Karpas-422 (cell line): ENCODE data around the gene STMND1. TPM values are rescaled to one million over a fixed set of nuclear protein-coding genes. Genes with fewer than 3 reads are reported as not detected.

Source experiments
- DNase-seq: peaks from one replicate; pipeline ENCODE4 v3.0.0-alpha.2; 2015
- H2AFZ ChIP-seq: fragments of 200-600 bp; sonication (generic); 2 replicates; pipeline ENCODE4 v1.6.1; 2014; ENCODE audit warnings: antibody characterized with exemption, low read length, mixed read lengths
- H3K27ac ChIP-seq: fragments of 200-600 bp; sonication (generic); 2 replicates; pipeline ENCODE4 v1.5.1; 2014; ENCODE audit warnings: mild to moderate bottlenecking, low read length, moderate library complexity
- H3K27me3 ChIP-seq: fragments of 200-600 bp; sonication (generic); 2 replicates; pipeline ENCODE4 v1.6.1; 2014; ENCODE audit warnings: low read length, mixed read lengths
- H3K36me3 ChIP-seq: fragments of 200-600 bp; sonication (generic); 2 replicates; pipeline ENCODE4 v1.6.1; 2014; ENCODE audit warnings: low read length, mixed read lengths; ENCODE audit not compliant: insufficient read depth
- H3K4me1 ChIP-seq: fragments of 200-600 bp; sonication (generic); 2 replicates; pipeline ENCODE4 v1.6.1; 2014; ENCODE audit warnings: mild to moderate bottlenecking, low read length, mixed read lengths
- H3K4me2 ChIP-seq: fragments of 200-600 bp; sonication (generic); 2 replicates; pipeline ENCODE4 v1.6.1; 2014; ENCODE audit warnings: low read length, low read depth, mild to moderate bottlenecking; ENCODE audit not compliant: poor library complexity, severe bottlenecking
- H3K4me3 ChIP-seq: fragments of 200-600 bp; sonication (generic); 2 replicates; pipeline ENCODE4 v1.5.1; 2014; ENCODE audit warnings: mild to moderate bottlenecking, antibody characterized with exemption, low read length, mixed read lengths
- H3K79me2 ChIP-seq: fragments of 200-600 bp; sonication (generic); 2 replicates; pipeline ENCODE4 v1.6.1; 2014; ENCODE audit warnings: mild to moderate bottlenecking, low read length, mixed read lengths
- H3K9ac ChIP-seq: fragments of 200-600 bp; sonication (generic); 2 replicates; pipeline ENCODE4 v1.6.0; 2014; ENCODE audit warnings: low read length
- H3K9me2 ChIP-seq: fragments of 200-600 bp; sonication (generic), shearing (Covaris generic); replicated peaks from 2 replicates; pipeline ENCODE4 v1.6.0; 2014; ENCODE audit warnings: mild to moderate bottlenecking, low read length, moderate library complexity; ENCODE audit not compliant: insufficient read depth
- H3K9me3 ChIP-seq: fragments of 300-700, 200-600 bp; sonication (generic); 2 replicates; pipeline ENCODE4 v1.6.1; 2014; ENCODE audit warnings: low read length, mixed read lengths
- H4K20me1 ChIP-seq: fragments of 200-600 bp; sonication (generic); 2 replicates; pipeline ENCODE4 v1.6.1; 2014; ENCODE audit warnings: mild to moderate bottlenecking, antibody characterized with exemption, low read length, low read depth; ENCODE audit not compliant: insufficient read depth
- total RNA-seq: library from RNA; depleted of rRNA; stranded (reverse); fragments of >200 nt; shearing (Covaris generic); gene quantifications from 2 replicates; pipeline ENCODE4 v1.2.3, GENCODE V29; 2014; ENCODE audit warnings: low replicate concordance

The STMND1 gene
- total RNA-seq, 1 experiment from 2014 or later, result not detected

DNA sequence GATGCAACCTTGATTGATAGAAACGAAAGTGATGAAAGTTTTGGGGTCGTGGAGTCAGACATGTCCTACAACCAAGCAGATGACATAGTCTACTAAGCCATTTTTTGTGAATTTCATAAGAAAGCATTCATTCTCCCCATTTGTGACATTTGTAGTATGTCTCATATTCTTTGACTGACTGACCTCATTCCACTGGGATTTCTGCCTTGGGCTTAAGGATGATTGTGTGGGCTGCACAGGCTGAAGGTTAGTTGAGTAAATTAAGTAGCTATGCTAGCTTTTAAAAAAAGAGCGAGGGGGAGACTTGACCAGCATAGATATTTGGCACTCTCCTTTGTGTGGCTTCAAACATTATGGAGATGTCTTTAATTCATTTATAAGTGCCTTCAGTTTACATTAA lies 28.9 kb downstream of the STMND1 start:
- no peak for DNase-seq

DNA sequence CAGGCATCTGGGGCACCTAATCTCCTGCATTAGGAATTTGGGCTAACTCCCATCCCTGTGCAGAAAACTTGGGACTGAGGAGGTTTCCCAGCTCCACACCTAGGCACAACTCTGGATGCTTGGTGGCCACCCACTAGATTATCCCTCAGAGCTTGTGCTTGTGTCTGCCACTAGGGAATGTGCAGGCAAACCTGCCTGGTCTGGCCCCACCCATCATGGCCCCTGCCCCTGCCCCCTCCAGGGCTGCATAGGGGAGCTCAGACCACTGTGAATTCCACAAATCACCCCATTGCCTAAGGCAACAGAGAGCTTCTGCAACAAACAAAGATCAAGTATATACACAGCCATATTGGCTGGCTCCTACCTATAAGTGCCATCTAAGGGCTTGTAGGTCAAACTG lies 31.1 kb downstream of the STMND1 start:
- no peak overlapping the region for H3K4me3 ChIP-seq
- no peak overlapping the region for H3K27ac ChIP-seq
- H3K9me3 ChIP-seq, result no peaks in the 10 kb centered on the region
- H3K4me2 ChIP-seq, result no peak overlapping the region
- H3K79me2 ChIP-seq, result no peaks in the 10 kb centered on the region
- no peaks in the 10 kb centered on the region for H3K9me2 ChIP-seq
- no peaks in the 10 kb centered on the region for H3K27me3 ChIP-seq
- H3K4me1 ChIP-seq, result no peaks in the 10 kb centered on the region
- no peaks in the 10 kb centered on the region for H4K20me1 ChIP-seq
- H3K36me3 ChIP-seq, result no peaks in the 10 kb centered on the region
- H2AFZ ChIP-seq, result no peak overlapping the region
- H3K9ac ChIP-seq, result no peak overlapping the region
- DNase-seq, result no peak

More for the DNA sequence above, 28.9 kb downstream of the STMND1 start:
- no peaks in the 10 kb centered on the region for H3K36me3 ChIP-seq
- H3K9me2 ChIP-seq, result no peaks in the 10 kb centered on the region
- H3K27ac ChIP-seq, result no peak overlapping the region
- H3K4me3 ChIP-seq, result no peak overlapping the region
- no peaks in the 10 kb centered on the region for H3K27me3 ChIP-seq
- H3K79me2 ChIP-seq, result no peaks in the 10 kb centered on the region
- no peaks in the 10 kb centered on the region for H3K4me1 ChIP-seq
- no peak overlapping the region for H3K9ac ChIP-seq
- H3K9me3 ChIP-seq, result no peaks in the 10 kb centered on the region
- no peak overlapping the region for H2AFZ ChIP-seq
- H4K20me1 ChIP-seq, result no peaks in the 10 kb centered on the region
- H3K4me2 ChIP-seq, result no peak overlapping the region

DNA sequence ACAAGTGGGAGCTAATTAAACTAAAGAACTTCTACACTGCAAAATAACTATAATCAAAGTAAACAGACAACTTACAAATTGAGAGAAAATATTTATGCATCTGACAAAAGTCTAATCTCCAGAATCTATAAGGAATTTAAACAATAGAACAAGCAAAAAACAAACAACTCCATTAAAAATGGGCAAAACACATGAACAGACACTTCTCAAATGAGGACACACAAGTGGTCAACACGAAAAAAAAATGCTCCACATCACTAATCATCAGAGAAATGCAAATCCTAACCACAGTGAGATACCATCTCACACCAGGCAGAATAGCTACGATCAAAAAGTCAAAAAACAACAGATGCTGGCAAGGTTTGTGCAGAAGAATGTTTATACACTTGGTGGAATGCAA lies 36.2 kb downstream of the STMND1 start:
- H3K27ac ChIP-seq, result no peak overlapping the region
- H3K9me2 ChIP-seq, result no peaks in the 10 kb centered on the region
- no peak overlapping the region for H3K4me3 ChIP-seq
- H3K79me2 ChIP-seq, result no peaks in the 10 kb centered on the region
- no peaks in the 10 kb centered on the region for H4K20me1 ChIP-seq
- no peaks in the 10 kb centered on the region for H3K36me3 ChIP-seq
- H3K9ac ChIP-seq, result no peak overlapping the region
- H3K4me2 ChIP-seq, result no peak overlapping the region
- no peak overlapping the region for H2AFZ ChIP-seq
- H3K27me3 ChIP-seq, result no peaks in the 10 kb centered on the region
- H3K9me3 ChIP-seq, result 0 out of 2 replicates have a peak, but pooled peaks cover 5% of the 10 kb centered on the region
- no peak for DNase-seq
- no peaks in the 10 kb centered on the region for H3K4me1 ChIP-seq

DNA sequence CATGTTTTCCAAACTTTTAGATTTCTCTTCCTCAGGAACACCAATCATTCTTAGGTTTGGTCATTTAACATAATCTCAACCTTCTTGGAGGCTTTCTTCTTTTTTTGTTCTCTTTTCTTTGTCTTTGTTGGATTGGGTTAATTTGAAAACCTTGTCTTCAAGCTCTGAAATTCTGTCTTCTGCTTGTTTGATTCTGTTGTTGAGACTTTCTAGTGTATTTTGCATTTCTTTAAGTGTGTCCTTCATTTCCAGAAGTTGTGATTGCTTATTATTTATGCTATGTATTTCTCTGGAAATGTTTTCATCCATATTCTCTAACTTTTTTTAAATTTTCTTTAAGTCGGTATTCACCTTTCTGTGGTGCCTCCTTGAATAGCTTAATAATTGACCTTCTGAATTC lies 42.2 kb downstream of the STMND1 start:
- no peak overlapping the region for H2AFZ ChIP-seq
- no peaks in the 10 kb centered on the region for H3K9me2 ChIP-seq
- no peak for DNase-seq

DNA sequence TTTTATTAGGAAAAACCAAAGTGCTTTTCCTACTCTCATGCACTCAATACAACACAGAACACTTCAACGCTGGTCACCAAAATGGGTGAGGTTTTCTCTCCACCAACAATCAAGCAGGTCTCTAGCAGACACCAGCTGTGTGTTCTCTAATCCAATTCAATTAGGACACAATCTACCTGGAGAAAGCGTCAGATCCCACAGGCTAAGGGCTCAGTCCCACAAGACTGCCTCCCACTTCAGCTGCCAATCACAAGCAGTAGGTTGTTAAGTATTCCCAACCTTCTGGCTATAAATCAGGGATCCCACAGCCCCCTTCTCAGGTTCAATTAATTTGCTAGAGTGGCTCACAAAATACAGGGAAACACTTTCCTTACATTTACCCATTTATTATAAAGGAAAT lies 47.7 kb downstream of the STMND1 start:
- no peaks in the 10 kb centered on the region for H4K20me1 ChIP-seq
- H3K4me1 ChIP-seq, result no peaks in the 10 kb centered on the region
- H3K9ac ChIP-seq, result no peak overlapping the region
- H2AFZ ChIP-seq, result no peak overlapping the region
- no peaks in the 10 kb centered on the region for H3K9me2 ChIP-seq
- H3K27ac ChIP-seq, result no peak overlapping the region
- no peak for DNase-seq
- no peaks in the 10 kb centered on the region for H3K36me3 ChIP-seq
- H3K4me2 ChIP-seq, result no peak overlapping the region
- no peak overlapping the region for H3K4me3 ChIP-seq
- H3K9me3 ChIP-seq, result no peaks in the 10 kb centered on the region; the same call in 1 of the 2 replicates
- no peaks in the 10 kb centered on the region for H3K79me2 ChIP-seq
- H3K27me3 ChIP-seq, result no peaks in the 10 kb centered on the region

More for the DNA sequence above, 42.2 kb downstream of the STMND1 start:
- Histone ChIP-seq H3K9ac (no peak overlapping the region), H4K20me1 (no peaks in the 10 kb centered on the region), H3K36me3 (no peaks in the 10 kb centered on the region), H3K27ac (no peak overlapping the region), H3K79me2 (no peaks in the 10 kb centered on the region), H3K27me3 (no peaks in the 10 kb centered on the region), H3K4me2 (no peak overlapping the region), H3K4me3 (no peak overlapping the region), H3K4me1 (no peaks in the 10 kb centered on the region), H3K9me3 (peaks cover 2% of the 10 kb centered on the region)

DNA sequence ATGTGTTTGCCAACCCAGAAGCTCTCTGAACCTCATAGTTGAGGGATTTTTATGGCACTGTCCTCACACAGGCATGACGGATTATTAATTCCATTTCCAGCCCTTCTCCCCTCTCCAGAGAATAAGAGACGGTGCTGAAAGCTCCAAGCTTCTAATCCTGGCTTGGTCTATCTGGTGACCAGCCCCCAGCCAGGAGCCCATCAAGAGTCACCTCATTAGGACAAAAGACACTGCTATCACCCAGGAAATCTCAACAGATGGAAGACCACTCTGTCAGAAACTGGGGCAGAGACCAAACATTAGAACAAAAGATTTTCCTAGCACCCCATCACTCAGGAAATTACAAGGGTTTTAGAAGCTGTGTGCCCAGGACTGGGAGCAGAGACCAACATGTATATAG lies 48.2 kb downstream of the STMND1 start:
- no peaks in the 10 kb centered on the region for H3K9me2 ChIP-seq
- H3K4me1 ChIP-seq, result no peaks in the 10 kb centered on the region
- H3K36me3 ChIP-seq, result no peaks in the 10 kb centered on the region
- H4K20me1 ChIP-seq, result no peaks in the 10 kb centered on the region
- H3K27me3 ChIP-seq, result no peaks in the 10 kb centered on the region
- no peak overlapping the region for H2AFZ ChIP-seq
- H3K9me3 ChIP-seq, result no peaks in the 10 kb centered on the region
- no peak overlapping the region for H3K4me2 ChIP-seq
- no peak overlapping the region for H3K4me3 ChIP-seq
- no peak overlapping the region for H3K27ac ChIP-seq
- H3K79me2 ChIP-seq, result no peaks in the 10 kb centered on the region
- no peak for DNase-seq
- H3K9ac ChIP-seq, result no peak overlapping the region

DNA sequence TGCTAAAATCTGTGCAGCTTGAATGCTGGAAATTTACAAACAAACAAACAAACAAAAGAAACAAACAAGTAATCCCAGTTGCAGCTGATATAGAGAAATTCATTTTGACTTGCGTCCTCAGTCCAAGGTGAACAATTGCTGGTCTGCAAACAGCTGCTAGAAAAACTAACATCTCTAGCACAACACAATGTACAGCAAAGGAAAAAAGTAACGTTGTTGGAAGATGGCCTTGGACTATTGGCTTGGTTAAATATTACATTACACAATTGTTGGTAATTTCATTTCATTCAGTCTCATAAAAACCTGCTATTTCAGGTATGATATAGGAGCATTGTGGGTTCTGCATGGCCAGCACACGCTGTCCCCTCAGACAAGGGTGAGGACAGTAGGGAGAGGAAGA lies 50.0 kb downstream of the STMND1 start:
- Histone ChIP-seq H3K27ac (no peak overlapping the region), H4K20me1 (no peaks in the 10 kb centered on the region), H3K36me3 (no peaks in the 10 kb centered on the region), H3K9ac (no peak overlapping the region), H3K9me2 (no peaks in the 10 kb centered on the region), H2AFZ (no peak overlapping the region), H3K4me2 (no peak overlapping the region), H3K27me3 (no peaks in the 10 kb centered on the region), H3K9me3 (no peaks in the 10 kb centered on the region), H3K4me3 (no peak overlapping the region), H3K4me1 (no peaks in the 10 kb centered on the region), H3K79me2 (no peaks in the 10 kb centered on the region)
- no peak for DNase-seq

DNA sequence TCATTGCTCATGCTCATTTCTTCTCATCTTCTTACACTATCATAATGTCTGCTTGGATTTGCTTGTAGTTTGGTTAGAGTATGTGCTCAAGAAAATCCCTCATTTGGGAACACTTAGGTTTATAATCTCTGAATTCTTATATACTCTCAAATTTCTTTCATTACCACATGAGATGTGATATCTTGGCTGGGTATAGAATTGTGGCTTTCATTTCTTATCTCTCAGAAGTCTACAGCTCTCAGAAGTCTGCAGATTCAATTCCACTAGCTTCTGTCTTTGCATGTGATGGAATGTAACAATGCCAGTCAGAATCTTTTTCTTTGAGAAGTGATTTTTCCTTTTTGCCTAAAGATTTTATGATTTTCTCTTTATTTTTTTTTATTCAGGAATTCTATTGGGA lies 50.9 kb downstream of the STMND1 start:
- no peak for DNase-seq
- H3K79me2 ChIP-seq, result no peaks in the 10 kb centered on the region
- H2AFZ ChIP-seq, result no peak overlapping the region
- H3K36me3 ChIP-seq, result no peaks in the 10 kb centered on the region
- no peaks in the 10 kb centered on the region for H3K9me3 ChIP-seq
- no peaks in the 10 kb centered on the region for H3K27me3 ChIP-seq
- H3K4me1 ChIP-seq, result no peaks in the 10 kb centered on the region
- H3K9me2 ChIP-seq, result no peaks in the 10 kb centered on the region
- H3K4me3 ChIP-seq, result no peak overlapping the region
- no peak overlapping the region for H3K4me2 ChIP-seq
- H3K9ac ChIP-seq, result no peak overlapping the region
- H3K27ac ChIP-seq, result no peak overlapping the region
- no peaks in the 10 kb centered on the region for H4K20me1 ChIP-seq
